Measurements from ENCODE around the gene LRRC57.

LRRC57 gene

DNA sequence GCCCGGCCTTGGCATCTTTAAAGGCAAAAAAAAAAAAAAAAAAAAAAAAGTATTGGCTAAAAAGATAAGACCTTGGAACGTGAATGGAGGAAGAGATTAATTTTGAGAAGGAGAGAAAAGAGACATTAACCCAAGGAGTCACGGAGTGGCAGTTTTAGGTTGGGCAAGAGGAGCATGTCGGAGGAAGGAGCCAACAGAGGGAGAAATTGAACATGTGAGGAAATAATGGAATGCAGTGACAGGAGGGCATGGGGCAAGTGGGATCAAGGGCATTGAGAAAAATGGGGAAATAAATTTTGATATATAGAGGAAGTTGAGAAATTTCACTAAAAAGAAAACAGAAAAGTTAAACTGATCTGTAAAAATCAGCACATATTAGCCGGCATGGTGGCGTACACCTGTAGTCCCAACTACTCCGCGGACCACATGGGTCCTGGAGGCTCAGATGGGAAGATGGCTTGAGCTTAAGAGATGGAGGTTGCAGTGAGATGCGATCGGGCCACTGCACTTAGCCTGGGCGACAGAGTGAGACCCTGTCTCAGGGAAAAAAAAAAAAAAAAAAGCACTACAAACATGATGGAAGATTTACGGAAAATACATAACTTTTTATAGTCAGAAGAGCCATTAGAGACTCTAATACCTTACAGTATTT is 1.3 kb upstream of the LRRC57 start:
- DNase-seq = no peak

DNA sequence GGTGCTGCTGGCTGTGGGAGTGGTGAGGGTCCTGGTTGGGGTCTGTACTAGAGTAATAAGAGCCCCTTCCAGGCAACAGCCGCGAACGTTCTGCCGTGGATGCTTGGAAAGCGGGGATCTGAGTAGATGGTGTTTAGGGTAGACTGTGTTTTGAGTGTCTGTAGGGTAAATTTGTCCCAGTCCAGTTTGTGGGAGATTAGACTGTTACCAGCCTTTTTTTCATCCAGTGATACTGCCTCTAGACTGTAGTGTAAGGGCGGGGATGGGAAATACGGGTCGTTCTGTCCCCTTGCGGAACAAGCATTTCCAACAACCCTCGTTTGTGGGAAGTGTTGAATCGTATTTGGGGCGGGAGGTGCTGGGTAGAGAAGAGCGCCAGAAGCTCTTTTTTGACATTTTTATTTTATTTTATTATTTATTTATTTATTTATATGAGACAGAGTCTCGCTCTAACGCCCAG is 469 bp upstream of the LRRC57 start:
- DNase-seq = no peak

DNA sequence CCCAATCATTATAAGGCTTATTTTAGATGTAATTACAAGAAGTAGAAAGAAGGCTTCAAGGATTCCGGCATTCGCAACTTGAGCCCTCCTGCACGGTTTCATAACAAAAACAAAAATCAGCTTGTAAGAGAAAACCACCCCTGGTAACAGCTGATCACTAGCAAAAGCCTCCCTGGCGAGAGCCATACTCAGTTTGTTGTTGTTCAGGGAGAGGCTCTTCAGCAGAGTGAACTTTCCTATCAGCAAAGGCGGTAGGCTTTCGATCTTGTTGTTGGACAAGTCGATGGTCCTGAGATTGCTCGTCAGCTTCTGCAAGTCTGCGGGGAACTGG is 710 bp downstream of the LRRC57 start:
- DNase-seq = no peak

DNA sequence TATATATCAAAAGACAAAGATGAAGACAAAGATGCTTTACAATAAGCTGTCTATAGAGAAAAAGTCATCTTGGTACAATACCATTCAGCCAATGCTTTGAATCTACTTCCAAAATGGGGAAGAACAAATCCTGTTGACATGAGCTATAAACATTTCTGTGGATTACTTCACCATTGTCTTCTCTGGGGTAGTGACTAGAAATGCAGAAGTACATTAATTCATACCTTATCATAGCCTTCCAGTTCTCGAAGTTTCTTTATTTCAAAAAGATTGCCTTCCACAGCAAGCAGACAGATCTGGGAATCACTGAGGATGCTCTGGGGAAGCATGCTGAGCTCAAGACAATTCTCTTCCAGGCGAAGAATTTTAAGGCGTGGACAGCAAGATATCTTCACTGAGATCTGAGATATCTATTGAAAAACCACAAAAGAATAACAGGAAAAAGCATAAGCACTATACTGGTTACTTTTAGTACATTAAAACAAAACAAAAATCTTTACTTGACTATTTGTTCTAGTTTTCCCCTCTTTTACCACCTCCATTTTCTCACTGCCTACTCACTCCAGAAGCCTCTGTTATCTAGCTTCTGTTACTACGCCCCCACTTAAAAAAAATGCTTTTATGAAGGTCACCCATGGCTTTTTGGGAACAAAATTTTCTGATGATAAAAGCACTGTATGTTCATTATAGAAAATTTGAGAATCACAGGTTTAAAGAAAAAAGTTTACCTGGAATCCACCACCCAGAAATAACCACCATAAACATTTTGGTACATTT is 3.6 kb downstream of the LRRC57 start:
- DNase-seq = no peak

DNA sequence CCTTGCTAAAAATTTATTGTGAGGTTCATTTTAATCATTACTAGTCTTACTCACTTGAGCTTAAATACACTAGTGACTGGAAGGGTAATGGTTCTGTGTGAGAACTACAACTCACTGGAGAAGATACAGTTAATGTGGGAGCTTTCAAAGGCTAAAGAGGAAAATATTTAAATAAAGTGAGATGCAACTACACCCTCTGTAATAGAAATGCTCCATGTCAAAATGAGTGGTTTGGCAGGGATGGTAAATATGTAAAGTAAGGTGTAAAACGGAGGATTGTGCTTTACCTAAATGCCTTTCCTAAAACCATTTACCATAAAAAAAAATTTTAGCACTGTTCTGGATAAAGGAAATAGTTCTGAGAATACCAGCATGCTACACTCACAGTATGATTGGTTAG is 15.3 kb downstream of the LRRC57 start:
- DNase-seq = no peak

DNA sequence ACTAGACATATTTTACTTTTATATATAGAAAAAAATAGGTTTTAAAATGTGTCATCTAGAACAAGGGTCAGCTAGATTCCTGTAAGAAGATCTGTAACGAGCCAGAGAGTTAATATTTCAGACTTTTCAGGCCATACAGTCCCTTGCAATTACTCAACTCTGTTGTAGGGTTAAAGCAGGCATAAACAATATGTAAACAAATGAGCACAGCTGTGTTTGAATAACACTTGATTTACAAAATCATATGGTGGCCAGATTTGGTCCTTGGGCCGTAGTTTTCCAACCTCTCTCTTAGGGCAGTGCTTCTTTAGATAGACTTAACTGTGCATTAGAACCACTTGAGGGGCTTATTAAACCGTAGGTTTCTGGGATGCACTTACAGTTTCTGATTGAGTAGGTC is 19.6 kb downstream of the LRRC57 start:
- no peak for DNase-seq

DNA sequence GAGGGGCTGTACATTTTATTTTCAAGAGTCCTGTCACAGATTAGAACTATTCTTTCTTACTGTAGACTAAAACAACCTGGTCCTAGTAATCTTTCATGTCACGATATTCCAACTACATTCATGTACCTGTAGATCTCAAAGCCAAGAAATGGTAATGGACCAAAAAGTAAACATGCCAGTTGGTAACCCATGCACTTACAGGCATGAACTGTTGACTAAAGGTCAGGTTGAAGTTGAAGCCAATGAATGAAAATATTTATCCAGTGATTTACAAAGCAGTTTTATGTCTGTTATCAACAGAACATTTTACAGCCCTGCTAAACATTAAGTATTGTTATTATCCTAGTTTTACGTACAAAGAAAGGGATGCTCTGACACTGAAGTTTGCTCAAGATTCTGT is 25.3 kb downstream of the LRRC57 start:
- DNase-seq = no peak

DNA sequence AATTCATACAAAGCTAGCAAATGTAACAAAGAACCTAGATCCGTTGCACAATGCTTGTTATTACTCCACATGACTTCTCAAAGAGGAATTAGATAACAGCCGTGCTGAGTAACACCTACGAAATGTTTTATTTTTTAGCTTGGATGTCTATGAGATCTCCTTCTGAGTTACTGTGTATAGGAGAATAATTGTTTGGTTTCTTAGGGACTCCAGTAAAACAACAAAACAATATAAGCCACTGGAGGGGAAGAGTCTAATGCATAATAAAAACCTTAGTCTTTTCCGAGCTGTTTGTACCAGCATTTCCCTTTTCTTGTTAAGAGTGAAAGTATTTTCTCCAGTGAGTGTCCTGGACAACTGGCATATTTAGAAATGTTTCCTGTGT is 37.6 kb downstream of the LRRC57 start:
- no peak for DNase-seq

DNA sequence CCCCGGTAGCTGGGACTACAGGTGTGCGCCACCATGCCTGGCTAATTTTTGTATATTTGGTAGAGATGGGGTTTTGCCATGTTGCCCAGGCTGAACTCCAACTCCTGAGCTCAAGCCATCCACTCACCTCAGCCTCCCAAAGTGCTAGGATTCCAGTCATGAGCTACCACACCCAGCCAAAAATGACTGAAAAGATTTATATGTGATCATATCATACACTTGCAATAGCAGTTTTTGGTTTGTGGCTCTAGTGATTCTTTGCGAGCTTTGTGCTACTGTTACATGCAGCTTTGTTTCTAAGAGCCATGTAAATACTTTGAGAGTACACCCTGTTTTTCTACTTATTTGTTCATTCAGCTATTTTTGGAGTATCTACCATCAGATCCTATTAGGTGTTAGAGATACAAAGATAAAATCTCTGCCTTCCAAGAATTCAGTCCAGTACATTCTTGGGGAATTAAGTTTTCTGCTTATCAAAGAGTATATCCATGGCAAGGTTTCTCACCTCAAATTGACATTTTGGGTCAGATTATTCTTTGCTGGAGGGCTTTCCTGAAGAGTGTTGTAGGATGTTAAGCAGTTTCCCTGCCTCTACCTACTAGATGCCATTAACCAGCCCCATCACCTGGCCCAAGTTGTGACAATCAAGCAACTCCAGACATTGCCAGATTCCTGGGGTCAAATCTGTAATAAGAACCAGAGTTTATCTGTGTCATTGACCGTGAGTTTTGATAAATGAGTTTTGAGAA is 38.2 kb downstream of the LRRC57 start:
- no peak for DNase-seq

DNA sequence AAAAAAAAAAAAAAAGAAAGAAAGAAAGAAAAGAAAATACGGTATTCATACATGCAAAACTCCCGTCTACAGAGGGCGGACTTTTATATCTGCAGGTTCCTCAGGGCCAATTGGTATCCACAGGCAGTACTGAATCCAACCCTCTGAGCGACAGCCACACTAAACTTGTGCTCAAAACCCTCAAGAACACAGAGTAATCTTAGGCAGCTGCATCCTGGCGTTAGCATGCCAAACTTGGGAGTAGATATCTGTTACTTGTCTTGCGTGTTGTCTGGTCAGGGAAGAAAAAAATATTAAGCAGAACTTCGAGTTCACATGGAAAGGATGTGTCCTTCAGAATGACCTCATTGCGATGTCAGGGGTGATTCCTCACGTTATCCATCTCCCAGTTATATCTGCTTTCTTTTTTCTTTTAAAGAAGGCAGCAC is 40.3 kb downstream of the LRRC57 start:
- no peak for DNase-seq

DNA sequence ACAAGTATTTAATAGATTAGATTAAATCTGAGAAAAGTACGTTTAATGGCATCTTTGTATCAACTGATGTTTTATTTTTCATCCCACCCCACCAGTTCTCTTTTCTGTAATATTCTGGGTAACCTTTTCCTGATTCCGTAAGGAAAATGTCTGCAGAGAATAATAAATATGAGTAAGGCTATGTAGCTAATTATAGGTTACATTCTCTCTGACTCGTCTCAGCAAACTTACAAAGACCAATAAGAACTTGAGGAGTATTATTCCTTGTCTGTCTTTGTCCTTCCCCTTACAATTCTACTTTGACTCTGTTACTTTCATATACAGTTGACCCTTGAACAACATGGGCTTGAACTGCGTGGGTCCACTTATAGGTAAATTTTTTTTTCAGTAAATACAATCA is 41.1 kb downstream of the LRRC57 start:
- no peak for DNase-seq

DNA sequence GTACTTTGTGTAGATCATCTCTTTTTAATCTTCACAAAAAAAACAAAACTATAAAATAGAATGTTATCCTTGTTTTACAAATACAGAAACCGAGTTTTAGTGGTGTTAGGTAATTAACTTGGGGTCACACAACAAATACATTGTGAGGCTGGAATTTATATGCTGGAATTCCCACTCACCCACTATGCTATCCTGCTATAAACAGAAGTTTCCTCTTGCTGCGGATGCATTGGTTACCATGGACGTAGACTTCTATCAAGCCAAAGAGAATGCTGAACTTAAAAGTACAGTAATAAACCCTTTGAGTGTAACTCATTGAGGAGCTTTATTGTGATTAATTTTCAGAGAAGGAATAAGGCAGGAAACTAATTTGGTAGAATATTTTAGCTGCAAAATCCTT is 44.0 kb downstream of the LRRC57 start:
- DNase-seq = no peak

DNA sequence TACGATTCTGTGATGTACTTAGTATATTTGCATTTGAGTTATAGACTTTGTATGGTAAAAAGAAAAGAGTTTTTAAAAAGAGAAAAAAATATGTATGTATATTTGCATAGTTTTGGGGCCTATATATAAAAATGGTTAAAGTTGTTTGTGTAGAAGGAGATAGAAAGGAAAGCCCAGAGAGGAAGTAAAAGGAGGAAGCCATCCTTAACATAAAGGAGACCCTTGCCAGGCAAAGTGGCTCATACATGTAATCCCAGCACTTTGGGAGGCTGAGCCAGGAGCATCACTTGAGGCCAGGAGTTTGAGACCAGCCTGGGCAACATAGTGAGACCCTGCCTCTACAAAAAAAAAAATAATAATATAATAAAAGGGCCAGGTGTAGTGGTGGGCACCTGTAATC is 44.8 kb downstream of the LRRC57 start:
- DNase-seq = no peak

DNA sequence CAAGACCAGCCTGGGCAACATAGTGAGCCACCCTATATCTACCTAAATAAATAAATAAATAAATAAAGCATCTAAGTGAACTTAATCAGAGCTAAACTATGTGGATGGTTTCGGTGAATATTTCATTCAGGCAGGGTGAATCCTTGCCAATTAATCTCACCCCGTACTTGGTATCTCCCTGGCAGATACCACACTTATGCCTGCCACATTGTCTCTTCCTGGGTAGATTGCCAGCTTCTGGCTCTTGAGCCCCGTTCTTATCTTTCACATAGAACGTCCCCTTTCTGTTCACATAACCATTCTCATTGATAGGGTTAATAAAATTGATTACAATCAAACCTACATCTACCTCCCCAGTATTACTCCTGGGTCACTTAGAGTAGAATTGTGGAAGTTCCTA is 46.1 kb downstream of the LRRC57 start:
- no peak for DNase-seq

DNA sequence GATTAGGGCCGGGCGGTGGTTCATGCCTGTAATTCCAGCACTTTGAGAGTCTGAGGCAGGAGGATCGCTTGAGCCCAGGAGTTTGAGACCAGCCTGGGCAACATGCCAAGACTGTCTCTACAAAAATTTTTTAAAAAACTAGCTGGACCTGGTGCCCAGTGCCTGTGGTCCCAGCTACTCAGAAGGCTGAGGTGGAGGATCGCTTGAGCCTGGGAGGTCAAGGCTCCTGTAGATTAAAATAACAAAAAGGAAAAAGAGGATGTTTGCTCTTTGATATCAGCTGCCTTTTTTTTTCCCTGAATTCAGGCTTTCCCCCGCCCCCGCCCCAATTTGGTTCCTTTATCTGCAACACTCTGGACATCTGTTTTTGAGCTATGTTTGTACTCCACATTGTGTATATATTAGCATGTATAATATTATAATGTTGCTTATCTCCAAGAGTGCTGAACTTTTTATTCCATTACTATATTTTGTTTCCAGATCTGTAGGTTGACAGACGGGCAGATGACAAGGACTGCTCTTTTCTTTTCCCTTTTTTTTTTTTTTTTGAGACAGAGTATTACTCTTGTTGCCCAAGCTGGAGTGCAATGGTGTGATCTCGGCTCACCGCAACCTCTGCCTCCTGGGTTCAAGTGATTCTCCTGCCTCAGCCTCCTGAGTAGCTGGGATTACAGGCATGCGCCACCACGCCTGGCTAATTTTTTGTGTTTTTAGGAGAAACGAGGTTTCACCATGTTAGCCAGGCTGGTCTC is 48.6 kb downstream of the LRRC57 start:
- DNase-seq = no peak

DNA sequence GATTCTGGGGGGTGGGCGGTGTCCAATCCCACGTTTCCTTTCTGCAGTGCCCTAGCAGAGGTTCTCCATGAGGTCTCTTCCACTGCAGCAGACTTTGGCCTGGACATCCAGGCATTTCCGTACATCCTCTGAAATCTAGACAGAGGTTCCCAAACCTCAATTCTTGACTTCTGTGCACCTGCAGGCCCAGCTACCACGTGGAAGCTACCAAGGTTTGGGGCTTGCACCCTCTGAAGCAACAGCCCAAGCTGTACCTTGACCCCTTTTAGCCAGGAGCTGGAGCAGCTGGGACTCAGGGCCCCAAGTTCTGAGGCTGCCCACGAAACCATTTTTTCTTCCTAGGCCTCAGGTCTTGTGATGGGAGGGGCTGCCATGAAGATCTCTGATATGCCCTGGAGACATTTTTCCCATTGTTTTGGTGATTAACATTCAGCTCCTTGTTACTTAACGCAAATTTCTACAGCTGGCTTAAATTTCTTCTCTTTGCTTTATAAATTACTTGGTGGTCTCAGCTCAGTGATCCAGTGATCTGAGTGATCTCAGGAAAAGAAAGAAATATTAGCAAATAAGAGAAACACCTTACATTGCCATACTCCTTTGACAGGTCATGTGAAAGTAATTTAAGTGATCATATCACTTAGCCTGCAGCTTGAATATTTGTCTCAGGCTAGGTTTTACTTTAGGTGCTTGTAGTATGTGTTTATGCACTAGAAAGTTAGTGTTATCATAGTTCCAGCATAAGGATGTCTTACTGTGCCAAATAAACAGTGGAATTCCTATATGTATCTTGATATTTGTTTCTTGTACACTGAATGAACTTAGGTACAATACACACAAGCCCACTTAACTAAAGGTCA is 50.2 kb downstream of the LRRC57 start:
- no peak for DNase-seq

DNA sequence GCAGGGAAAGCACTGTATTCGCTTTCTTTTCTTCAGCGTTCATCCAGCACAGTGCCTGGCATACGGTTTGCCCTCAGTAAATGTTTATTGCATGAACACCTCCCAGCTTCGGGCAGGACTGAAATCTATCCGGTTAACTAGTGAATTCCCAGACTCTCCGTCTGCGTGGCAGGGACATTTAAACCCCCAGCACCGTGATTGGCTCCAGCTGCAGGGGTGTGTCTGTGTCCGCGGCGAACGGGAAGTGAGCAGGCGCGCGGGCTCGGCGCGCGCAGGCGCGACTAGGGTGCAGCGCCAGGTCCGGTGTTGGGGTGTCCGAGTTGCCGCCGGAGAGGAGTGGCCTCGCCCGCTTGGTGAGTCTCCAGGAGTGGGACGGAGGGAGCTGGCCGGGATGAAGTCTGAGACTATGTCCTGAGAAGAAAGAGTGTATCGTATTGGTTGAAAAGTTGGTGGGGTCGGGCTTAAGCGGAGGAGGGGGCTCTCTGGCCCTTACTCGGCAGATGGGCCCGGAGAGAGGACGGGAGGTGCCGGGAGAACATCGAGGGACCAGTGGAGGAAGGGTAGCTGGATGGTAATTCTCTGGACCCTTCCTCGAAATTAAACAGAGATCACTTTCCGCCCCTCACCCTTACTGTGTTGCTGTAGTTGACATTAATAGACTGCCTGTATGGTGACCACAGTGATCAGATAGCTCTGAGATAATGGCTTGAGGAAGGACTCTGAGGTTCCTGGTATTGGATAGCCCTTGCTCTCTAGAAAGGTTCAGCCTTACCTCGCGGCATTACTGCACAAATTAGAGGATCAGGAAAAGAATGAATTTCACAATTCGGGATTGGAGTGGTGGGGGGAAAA is 53.0 kb downstream of the LRRC57 start, which contains the start of gene SNAP23:
TSS of gene SNAP23 (plus strand) at position 274 of the 852 bp plus-strand sequence. CDS start 16,213 bp downstream, outside the sequence.
- peak; percentile 68 for DNase-seq

DNA sequence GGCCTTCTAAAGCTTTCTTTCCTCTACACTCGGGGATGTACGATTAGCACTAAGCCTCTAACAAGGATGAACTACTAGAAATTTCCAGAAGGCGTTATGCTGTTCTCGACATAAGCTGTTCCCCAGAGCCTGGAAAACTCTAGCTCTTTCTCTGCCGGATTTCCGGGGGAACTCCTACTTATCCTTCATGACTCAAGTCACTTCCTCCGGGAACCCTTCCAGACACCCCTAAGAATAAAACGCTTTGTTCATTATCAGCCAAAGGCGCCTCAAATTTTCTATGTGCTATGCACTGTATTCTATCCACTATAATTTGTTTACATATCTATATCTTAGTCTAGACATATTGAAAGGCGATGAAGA is 53.6 kb downstream of the LRRC57 start:
- DNase-seq = no peak

DNA sequence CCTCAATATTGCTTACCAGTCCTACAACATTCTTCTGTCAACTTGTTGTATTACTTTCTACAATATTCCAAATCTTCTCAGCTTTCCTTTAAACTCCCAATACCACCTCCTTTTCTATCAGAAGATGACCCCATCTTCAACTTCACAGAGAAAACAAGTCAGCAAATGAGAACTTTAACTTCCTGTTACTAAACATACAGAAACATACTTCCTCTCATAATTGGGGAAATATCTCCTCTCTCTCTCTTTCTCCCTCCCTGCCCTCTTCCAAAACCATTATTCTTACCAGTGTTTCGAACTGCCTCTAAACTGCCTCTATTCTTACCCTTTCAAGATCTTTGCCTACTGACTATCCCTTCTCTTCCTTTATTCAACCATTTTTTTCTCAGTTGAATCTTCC is 54.9 kb downstream of the LRRC57 start:
- no peak for DNase-seq

DNA sequence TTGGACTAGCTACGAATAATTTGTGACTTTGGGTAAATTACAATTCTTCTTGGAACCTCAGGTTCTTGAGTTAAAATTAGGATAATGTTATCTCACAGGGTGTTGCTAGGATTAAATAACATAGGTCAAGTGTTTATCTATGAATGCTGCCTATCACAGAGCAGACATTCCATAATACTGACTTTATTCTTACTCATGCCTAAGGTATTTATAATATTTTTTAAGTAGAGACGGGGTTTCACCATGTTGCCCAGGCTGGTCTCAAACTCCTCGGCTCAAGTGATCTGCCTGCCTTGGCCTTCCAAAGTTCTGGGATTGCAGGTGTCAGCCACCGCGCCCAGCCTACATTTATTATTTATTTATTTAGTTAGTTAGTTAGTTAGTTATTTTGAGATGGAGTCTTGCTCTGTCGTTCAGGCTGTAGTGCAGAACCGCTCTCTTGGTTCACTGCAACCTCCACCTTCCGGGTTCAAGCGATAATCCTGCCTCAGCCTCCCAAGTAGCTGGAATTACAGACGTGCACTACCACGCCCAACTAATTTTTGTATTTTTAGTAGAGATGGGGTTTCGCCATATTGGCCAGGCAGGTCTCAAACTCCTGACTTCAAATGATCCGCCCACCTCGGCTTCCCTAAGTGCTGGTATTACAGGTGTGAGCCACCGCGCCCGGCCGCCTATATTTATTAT is 56.9 kb downstream of the LRRC57 start:
- DNase-seq = no peak

Data from activated CD4-positive, alpha-beta T cell treated with anti-CD3 and anti-CD28 coated beads for 1 hour (primary cell).